Measurements from ENCODE around the gene SESTD1.
"Not testable (repeated sequence)": the region's sequence is repeated elsewhere in the genome, so short reads cannot be mapped to it uniquely, and the experiment has no call there.

The SESTD1 gene

GRCh38 chr2:179265082-179265510 is 464 bp upstream of the SESTD1 start:
- DNase-seq: no peak

- DNase-seq: no peak
These were observed 925 bp downstream of the SESTD1 start for GRCh38 chr2:179263446-179264367.

- no peak for DNase-seq
These were observed 1.6 kb downstream of the SESTD1 start for GRCh38 chr2:179263015-179263414.

GRCh38 chr2:179262077-179262660 is 2.5 kb downstream of the SESTD1 start:
- no peak for DNase-seq

- no peak for DNase-seq
These were observed 3.3 kb downstream of the SESTD1 start for GRCh38 chr2:179261151-179261825.

GRCh38 chr2:179260224-179260623 is 4.4 kb downstream of the SESTD1 start:
- no peak for DNase-seq

GRCh38 chr2:179255129-179255528 is 9.5 kb downstream of the SESTD1 start:
- no peak for DNase-seq

- DNase-seq: no peak
These were observed 11.4 kb downstream of the SESTD1 start for GRCh38 chr2:179253226-179253625.

GRCh38 chr2:179252423-179252822 is 12.2 kb downstream of the SESTD1 start:
- no peak for DNase-seq

- DNase-seq: no peak
These were observed 12.8 kb downstream of the SESTD1 start for GRCh38 chr2:179251870-179252269.

GRCh38 chr2:179250848-179251504 is 13.7 kb downstream of the SESTD1 start:
- no peak for DNase-seq

- DNase-seq: no peak
These were observed 14.5 kb downstream of the SESTD1 start for GRCh38 chr2:179250095-179250494.

- no peak for DNase-seq
These were observed 16.6 kb downstream of the SESTD1 start for GRCh38 chr2:179248024-179248348.

GRCh38 chr2:179247318-179248023 is 17.2 kb downstream of the SESTD1 start:
- DNase-seq: no peak

- not testable (repeated sequence) for DNase-seq
These were observed 18.8 kb downstream of the SESTD1 start for GRCh38 chr2:179245843-179246242.

GRCh38 chr2:179243046-179243445 is 21.6 kb downstream of the SESTD1 start:
- DNase-seq: no peak

- no peak for DNase-seq
These were observed 23.9 kb downstream of the SESTD1 start for GRCh38 chr2:179240481-179241451.

- no peak for DNase-seq
These were observed 24.8 kb downstream of the SESTD1 start for GRCh38 chr2:179239838-179240237.

GRCh38 chr2:179239195-179239594 is 25.4 kb downstream of the SESTD1 start:
- no peak for DNase-seq

- DNase-seq: no peak
These were observed 26.6 kb downstream of the SESTD1 start for GRCh38 chr2:179238027-179238426.

GRCh38 chr2:179237209-179237946 is 27.3 kb downstream of the SESTD1 start:
- DNase-seq: no peak
